Sigmoid colon (tissue), 7 donors: Measurements from ENCODE around the gene DAAM1. TPM values are rescaled to one million over a fixed set of nuclear protein-coding genes. Genes with fewer than 3 reads are reported as not detected.
A peak's percentile ranks its signal among the peaks of the same experiment; 100 is the strongest.

ENCODE experiments used
- DNase-seq: peaks from one replicate; pipeline ENCODE4 v3.0.0-alpha.2; 2019
- H3K27ac ChIP-seq, 4 donors: fragments of 200-600 bp; sonication (generic); one replicate each; pipeline ENCODE4 v1.5.1; 2016 to 2019; ENCODE audit warnings: mild to moderate bottlenecking in 1 of 4
- H3K27me3 ChIP-seq, 3 donors: fragments of 200-600 bp; sonication (generic); one replicate each; pipeline ENCODE4 v1.5.1; 2019; ENCODE audit warnings: mild to moderate bottlenecking in 1 of 3
- H3K36me3 ChIP-seq, 4 donors: fragments of 200-600 bp; sonication (generic); one replicate each; pipeline ENCODE4 v1.5.1; 2016 to 2019
- H3K4me1 ChIP-seq, 4 donors: fragments of 200-600 bp; sonication (generic); one replicate each; pipeline ENCODE4 v1.5.1; 2017 to 2019
- H3K4me3 ChIP-seq, 4 donors: fragments of 200-600 bp; sonication (generic); one replicate each; pipeline ENCODE4 v1.5.1; 2017 to 2019; ENCODE audit warnings: mild to moderate bottlenecking in 2 of 4, moderate library complexity in 1 of 4
- H3K9me3 ChIP-seq, 4 donors: fragments of 200-600 bp in 3 of 4; sonication (generic) in 3 of 4; one replicate each; pipeline versions ENCODE4 v1.5.1 to v1.6.1; 2013 to 2019
- EP300 ChIP-seq, 4 donors: sonication (generic); formaldehyde crosslinking; IDR thresholded peaks; one replicate each; pipeline ENCODE4 v1.6.1; 2017; ENCODE audit warnings: antibody characterized with exemption in 4 of 4
- POLR2A ChIP-seq, 2 donors: fragments of 450-650 bp; IDR thresholded peaks; one replicate each; pipeline ENCODE4 v1.6.1; 2016; ENCODE audit warnings: antibody characterized with exemption in 2 of 2, mild to moderate bottlenecking in 2 of 2, moderate library complexity in 2 of 2
- POLR2AphosphoS5 ChIP-seq, 4 donors: sonication (generic); formaldehyde crosslinking; IDR thresholded peaks; one replicate each; pipeline ENCODE4 v1.6.1; 2017; ENCODE audit warnings: antibody characterized with exemption in 4 of 4
- WGBS, 2 donors: extraction: QIAGEN DNeasy Blood & Tissue Kit; methylation state at CpG; one replicate each; pipeline ENCODE4 v1.1.7; 2013; 5-methylcytosine and 5-hydroxymethylcytosine counted together
- intact Hi-C: fragments of 100-400 bp; cut with DNase I; formaldehyde crosslinking; loops from one replicate; pipeline ENCODE4 v1.15.1; 2023
- polyA plus RNA-seq, 3 donors: library from polyadenylated mRNA; stranded (reverse); fragments of 200-250 nt; gene quantifications; one replicate each; pipeline ENCODE4 v1.2.3, GENCODE V29; 2013
- total RNA-seq, 4 donors: library from RNA; depleted of rRNA; stranded (reverse); fragments of >200 nt; gene quantifications; one replicate each; pipeline ENCODE4 v1.1.0, GENCODE V29; 2016
- TF ChIP-seq, protein P1 (sequence below), 4 experiments: fragments of 450-650 bp in 3 of 4; fragments of 200-600 bp in 1 of 4; IDR thresholded peaks; one replicate each; pipeline ENCODE4 v1.5.1; 2016 to 2019; ENCODE audit warnings: antibody characterized with exemption in 4 of 4, mild to moderate bottlenecking in 3 of 4, moderate library complexity in 2 of 4
- donor health status: healthy with polysubstance abuse.
- donor health status: Bipolar disorder and iron deficiency.
- donor health status: healthy.

The DAAM1 gene
- total and polyA plus RNA-seq, 7 donors, result 11.4 to 77.8 (median 47.5) TPM

GRCh38 chr14:59241121-59241520, 52.7 kb downstream of the DAAM1 start:
- 66 to 90% methylated on average over 2 of the region's 2 CpGs for WGBS, 2 donors
- H3K27me3 ChIP-seq, result no peaks in the 10 kb centered on the region
- DNase-seq, result no peak
- no peak overlapping the region for H3K4me3 ChIP-seq
- no peaks in the 10 kb centered on the region for H3K36me3 ChIP-seq
- H3K4me1 ChIP-seq, result peaks cover 0 to 70% (median 56%) of the 10 kb centered on the region in 4 donors
- intact Hi-C loops, result no loop called here
- TF ChIP-seq, protein P1, sequence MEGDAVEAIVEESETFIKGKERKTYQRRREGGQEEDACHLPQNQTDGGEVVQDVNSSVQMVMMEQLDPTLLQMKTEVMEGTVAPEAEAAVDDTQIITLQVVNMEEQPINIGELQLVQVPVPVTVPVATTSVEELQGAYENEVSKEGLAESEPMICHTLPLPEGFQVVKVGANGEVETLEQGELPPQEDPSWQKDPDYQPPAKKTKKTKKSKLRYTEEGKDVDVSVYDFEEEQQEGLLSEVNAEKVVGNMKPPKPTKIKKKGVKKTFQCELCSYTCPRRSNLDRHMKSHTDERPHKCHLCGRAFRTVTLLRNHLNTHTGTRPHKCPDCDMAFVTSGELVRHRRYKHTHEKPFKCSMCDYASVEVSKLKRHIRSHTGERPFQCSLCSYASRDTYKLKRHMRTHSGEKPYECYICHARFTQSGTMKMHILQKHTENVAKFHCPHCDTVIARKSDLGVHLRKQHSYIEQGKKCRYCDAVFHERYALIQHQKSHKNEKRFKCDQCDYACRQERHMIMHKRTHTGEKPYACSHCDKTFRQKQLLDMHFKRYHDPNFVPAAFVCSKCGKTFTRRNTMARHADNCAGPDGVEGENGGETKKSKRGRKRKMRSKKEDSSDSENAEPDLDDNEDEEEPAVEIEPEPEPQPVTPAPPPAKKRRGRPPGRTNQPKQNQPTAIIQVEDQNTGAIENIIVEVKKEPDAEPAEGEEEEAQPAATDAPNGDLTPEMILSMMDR (IDR thresholded peaks at IDR 0.05), result no peak
- no peak for TF ChIP-seq EP300 (IDR thresholded peaks at IDR 0.05)
- no peak for TF ChIP-seq POLR2A (IDR thresholded peaks at IDR 0.05)
- TF ChIP-seq POLR2AphosphoS5 (IDR thresholded peaks at IDR 0.05), result no peak
- H3K27ac ChIP-seq, result peak overlapping the region in 3 of 4 donors; percentile 7 to 61 (median 18)
- no peaks in the 10 kb centered on the region for H3K9me3 ChIP-seq

DNA sequence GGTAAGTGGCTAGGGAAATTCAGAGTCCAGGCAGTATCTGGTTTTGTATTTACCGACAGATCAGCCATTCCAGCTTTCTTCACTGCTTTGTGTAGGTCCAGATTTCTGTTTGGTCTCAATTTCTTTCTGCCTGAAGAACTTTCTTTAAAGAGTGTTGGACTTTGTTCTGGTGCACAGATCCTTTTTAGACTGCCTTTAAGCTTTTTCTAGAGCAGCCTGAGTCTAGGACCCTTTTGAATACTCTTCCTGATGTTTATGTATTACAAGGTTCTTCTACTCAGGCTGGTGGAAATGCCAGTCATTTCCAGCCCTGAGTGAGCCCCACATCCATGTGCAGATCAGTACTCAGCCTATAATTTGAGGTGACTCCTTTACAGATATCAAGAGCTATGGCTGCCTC, 54.7 kb downstream of the DAAM1 start:
- no peak for DNase-seq
- no peaks in the 10 kb centered on the region for H3K9me3 ChIP-seq
- no peak overlapping the region for H3K27ac ChIP-seq
- intact Hi-C loops, result no loop called here
- no peak overlapping the region for H3K4me3 ChIP-seq
- WGBS, 2 donors, result 87 to 90% methylated on average over 1 of the region's 1 CpG
- no peaks in the 10 kb centered on the region for H3K27me3 ChIP-seq
- TF ChIP-seq POLR2AphosphoS5 (IDR thresholded peaks at IDR 0.05), result no peak
- TF ChIP-seq, protein P1 (IDR thresholded peaks at IDR 0.05), result no peak
- no peak for TF ChIP-seq POLR2A (IDR thresholded peaks at IDR 0.05)
- TF ChIP-seq EP300 (IDR thresholded peaks at IDR 0.05), result no peak
- peaks cover 0 to 59% (median 38%) of the 10 kb centered on the region in 4 donors for H3K4me1 ChIP-seq
- H3K36me3 ChIP-seq, result no peaks in the 10 kb centered on the region

DNA sequence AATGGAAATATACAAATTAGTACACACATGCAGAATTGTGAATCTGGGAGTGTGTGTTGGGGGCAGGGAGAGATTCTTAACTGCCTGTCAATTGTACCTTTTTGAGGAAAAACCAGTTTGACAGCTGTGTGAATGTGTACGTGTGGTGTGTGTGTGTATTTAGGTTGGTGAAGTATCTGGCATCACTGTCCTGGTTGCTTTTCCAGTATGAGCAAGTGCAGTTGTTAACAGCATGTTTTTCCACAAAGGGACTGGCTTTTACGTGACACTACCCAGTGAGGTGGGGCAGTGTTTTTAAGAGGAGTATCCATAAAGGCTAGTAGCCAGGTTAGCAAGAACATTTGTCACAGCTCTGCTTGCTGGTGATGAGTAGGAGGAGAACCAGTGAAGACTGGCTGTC, 56.1 kb downstream of the DAAM1 start:
- 21 to 63% methylated on average over 2 of the region's 2 CpGs for WGBS, 2 donors
- Histone ChIP-seq H3K4me1 (peaks cover 0 to 61% (median 34%) of the 10 kb centered on the region in 4 donors), H3K9me3 (no peaks in the 10 kb centered on the region), H3K27ac (peak overlapping the region in 1 of 4 donors; percentile 20), H3K27me3 (no peaks in the 10 kb centered on the region), H3K4me3 (no peak overlapping the region), H3K36me3 (no peaks in the 10 kb centered on the region)
- no peak for DNase-seq
- intact Hi-C loops, result no loop called here
- no peak for TF ChIP-seq POLR2A (IDR thresholded peaks at IDR 0.05)
- TF ChIP-seq, protein P1 (IDR thresholded peaks at IDR 0.05), result no peak
- TF ChIP-seq POLR2AphosphoS5 (IDR thresholded peaks at IDR 0.05), result no peak
- TF ChIP-seq EP300 (IDR thresholded peaks at IDR 0.05), result no peak

- no peaks in the 10 kb centered on the region for H3K27me3 ChIP-seq
- intact Hi-C loops, result no loop called here
- peaks cover 0 to 67% (median 41%) of the 10 kb centered on the region in 4 donors for H3K4me1 ChIP-seq
- H3K4me3 ChIP-seq, result no peak overlapping the region
- H3K27ac ChIP-seq, result peak overlapping the region in 1 of 4 donors; percentile 20
- TF ChIP-seq, protein P1 (IDR thresholded peaks at IDR 0.05), result no peak
- TF ChIP-seq EP300 (IDR thresholded peaks at IDR 0.05), result no peak
- no peak for TF ChIP-seq POLR2AphosphoS5 (IDR thresholded peaks at IDR 0.05)
- no peak for TF ChIP-seq POLR2A (IDR thresholded peaks at IDR 0.05)
- 73 to 89% methylated on average over 1 of the region's 1 CpG for WGBS, 2 donors
- no peaks in the 10 kb centered on the region for H3K36me3 ChIP-seq
- no peaks in the 10 kb centered on the region for H3K9me3 ChIP-seq
- DNase-seq, result no peak
Observed at GRCh38 chr14:59245809-59246295, 57.4 kb downstream of the DAAM1 start.

GRCh38 chr14:59246566-59246965, 58.1 kb downstream of the DAAM1 start:
- H3K36me3 ChIP-seq, result no peaks in the 10 kb centered on the region
- H3K4me3 ChIP-seq, result no peak overlapping the region
- no peaks in the 10 kb centered on the region for H3K9me3 ChIP-seq
- TF ChIP-seq EP300 (IDR thresholded peaks at IDR 0.05), result no peak
- TF ChIP-seq POLR2A (IDR thresholded peaks at IDR 0.05), result no peak
- TF ChIP-seq, protein P1 (IDR thresholded peaks at IDR 0.05), result no peak
- TF ChIP-seq POLR2AphosphoS5 (IDR thresholded peaks at IDR 0.05), result no peak
- DNase-seq, result no peak
- no peaks in the 10 kb centered on the region for H3K27me3 ChIP-seq
- intact Hi-C loops, result no loop called here
- H3K27ac ChIP-seq, result no peak overlapping the region
- H3K4me1 ChIP-seq, result peaks cover 0 to 67% (median 41%) of the 10 kb centered on the region in 4 donors
- WGBS, 2 donors, result 81 to 94% methylated on average over 3 of the region's 3 CpGs
